ENCODE results near the gene POC1A.

GRCh38 chr3:52198643-52199608 lies 44.7 kb upstream of the POC1A start:
- TF ChIP-seq CTCF (conservative IDR thresholded peaks at IDR 0.05 in 1 of 2, IDR thresholded peaks at IDR 0.05 in 1 of 2; ENCODE audit: low read depth in 1 of 2, low read length in 2 of 2) (no peak), EZH2 (IDR thresholded peaks at IDR 0.05; ENCODE audit: low read length, missing control alignments) (no peak)

Measured in fibroblast of lung (primary cell).